Fibroblast of skin of right biceps (primary cell): Measurements from ENCODE around the gene RASSF5.
A peak's percentile ranks its signal among the peaks of the same experiment; 100 is the strongest.
"Not testable (repeated sequence)": the region's sequence is repeated elsewhere in the genome, so short reads cannot be mapped to it uniquely, and the experiment has no call there.

ENCODE experiments used
- DNase-seq: peaks from one replicate; pipeline ENCODE4 v3.0.0-alpha.2; 2013

RASSF5 gene

GRCh38 chr1:206591226-206591625 is 83.9 kb downstream of the RASSF5 start:
- peak; percentile 56 for DNase-seq

GRCh38 chr1:206591696-206592095 is 84.4 kb downstream of the RASSF5 start:
- no peak for DNase-seq

- no peak for DNase-seq
Measured at GRCh38 chr1:206593351-206593925, 86.1 kb downstream of the RASSF5 start.

- no peak for DNase-seq
Measured at GRCh38 chr1:206595581-206596318, 88.4 kb downstream of the RASSF5 start.

- no peak for DNase-seq
Measured at GRCh38 chr1:206596319-206596666, 89.0 kb downstream of the RASSF5 start.

- no peak for DNase-seq
Measured at GRCh38 chr1:206600527-206600926, 93.2 kb downstream of the RASSF5 start.

GRCh38 chr1:206604861-206605260 is 97.5 kb downstream of the RASSF5 start:
- DNase-seq: no peak

- peak; percentile 25 for DNase-seq
Measured at GRCh38 chr1:206606867-206607266, 99.5 kb downstream of the RASSF5 start.

GRCh38 chr1:206608108-206608698 is 100.9 kb downstream of the RASSF5 start:
- peak; percentile 35 for DNase-seq

- no peak for DNase-seq
Measured at GRCh38 chr1:206609229-206609991, 102.1 kb downstream of the RASSF5 start.

- peak; percentile 93 for DNase-seq
Measured at GRCh38 chr1:206612129-206612876, 105.0 kb downstream of the RASSF5 start, which contains the start of gene EIF2D. Gene EIF2D, minus strand, starts transcription at chr1:206612465. Its CDS starts 123 bp downstream, at chr1:206612342.

GRCh38 chr1:206626396-206626795 is 119.1 kb downstream of the RASSF5 start:
- not testable (repeated sequence) for DNase-seq

- DNase-seq: no peak
Measured at GRCh38 chr1:206628916-206629315, 121.6 kb downstream of the RASSF5 start.

GRCh38 chr1:206631085-206631509 is 123.8 kb downstream of the RASSF5 start:
- DNase-seq: peak; percentile 90

- DNase-seq: peak; percentile 82
Measured at GRCh38 chr1:206633708-206634121, 126.4 kb downstream of the RASSF5 start.

- peak; percentile 91 for DNase-seq
Measured at GRCh38 chr1:206634365-206635079, 127.2 kb downstream of the RASSF5 start.

- DNase-seq: peak; percentile 95
Measured at GRCh38 chr1:206635080-206635977, 128.0 kb downstream of the RASSF5 start, which contains the start of gene DYRK3. Gene DYRK3, plus strand, starts transcription at chr1:206635536. Its CDS starts 168 bp downstream, at chr1:206635704.

- no peak for DNase-seq
Measured at GRCh38 chr1:206635978-206636345, 128.6 kb downstream of the RASSF5 start.

- DNase-seq: no peak
Measured at GRCh38 chr1:206636671-206637070, 129.3 kb downstream of the RASSF5 start.

- DNase-seq: no peak
Measured at GRCh38 chr1:206637605-206638004, 130.3 kb downstream of the RASSF5 start.
